ENCODE data around the gene DHRS12.

The DHRS12 gene

DNA sequence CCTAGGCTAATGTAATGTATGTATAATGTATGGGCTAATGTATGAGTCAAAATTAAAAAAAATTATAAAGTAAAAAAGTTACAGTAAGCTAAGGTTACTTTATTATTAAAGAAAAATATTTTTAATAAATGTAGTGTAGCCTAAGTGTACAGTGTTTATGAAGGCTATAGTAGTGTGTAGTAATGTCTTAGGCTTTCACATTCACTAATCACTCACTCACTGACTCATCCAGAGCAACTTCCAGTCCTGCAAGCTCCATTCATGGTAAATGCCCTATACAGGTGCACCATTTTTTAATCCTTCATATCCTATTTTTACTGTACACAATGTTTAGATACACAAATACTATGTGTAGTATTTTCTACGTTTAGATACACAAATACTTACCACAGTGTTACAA is 42.8 kb upstream of the DHRS12 start:
- Histone ChIP-seq H3K9me3 (ENCODE audit: insufficient read depth, low read length, severe bottlenecking) (no peaks in the 10 kb centered on the region), H3K4me2 (ENCODE audit: insufficient read depth, low read length) (no peak overlapping the region), H2AFZ (ENCODE audit: low read depth, low read length) (no peak overlapping the region), H3K4me1 (ENCODE audit: insufficient read depth, low read length) (peaks cover 5% of the 10 kb centered on the region), H3K27me3 (ENCODE audit: insufficient read depth, low read length, poor library complexity) (peaks cover 4% of the 10 kb centered on the region), H4K20me1 (ENCODE audit: insufficient read depth, low read length) (no peaks in the 10 kb centered on the region), H3K79me2 (ENCODE audit: insufficient read depth, low read length) (no peaks in the 10 kb centered on the region), H3K36me3 (ENCODE audit: insufficient read depth, low read length) (no peaks in the 10 kb centered on the region), H3K4me3 (ENCODE audit: low read depth in 1 of 2, low read length in 2 of 2) (no peak overlapping the region), H3K27ac (ENCODE audit: low read length) (no peak overlapping the region), H3K9ac (ENCODE audit: low read depth, low read length) (no peak overlapping the region)
- DNase-seq (no peak), ATAC-seq (ENCODE audit: insufficient read depth, low read depth) (no peak)
- no peak for TF ChIP-seq EZH2 (IDR thresholded peaks at IDR 0.05; ENCODE audit: borderline replicate concordance, low read depth, low read length, severe bottlenecking)
- TF ChIP-seq, protein P1, sequence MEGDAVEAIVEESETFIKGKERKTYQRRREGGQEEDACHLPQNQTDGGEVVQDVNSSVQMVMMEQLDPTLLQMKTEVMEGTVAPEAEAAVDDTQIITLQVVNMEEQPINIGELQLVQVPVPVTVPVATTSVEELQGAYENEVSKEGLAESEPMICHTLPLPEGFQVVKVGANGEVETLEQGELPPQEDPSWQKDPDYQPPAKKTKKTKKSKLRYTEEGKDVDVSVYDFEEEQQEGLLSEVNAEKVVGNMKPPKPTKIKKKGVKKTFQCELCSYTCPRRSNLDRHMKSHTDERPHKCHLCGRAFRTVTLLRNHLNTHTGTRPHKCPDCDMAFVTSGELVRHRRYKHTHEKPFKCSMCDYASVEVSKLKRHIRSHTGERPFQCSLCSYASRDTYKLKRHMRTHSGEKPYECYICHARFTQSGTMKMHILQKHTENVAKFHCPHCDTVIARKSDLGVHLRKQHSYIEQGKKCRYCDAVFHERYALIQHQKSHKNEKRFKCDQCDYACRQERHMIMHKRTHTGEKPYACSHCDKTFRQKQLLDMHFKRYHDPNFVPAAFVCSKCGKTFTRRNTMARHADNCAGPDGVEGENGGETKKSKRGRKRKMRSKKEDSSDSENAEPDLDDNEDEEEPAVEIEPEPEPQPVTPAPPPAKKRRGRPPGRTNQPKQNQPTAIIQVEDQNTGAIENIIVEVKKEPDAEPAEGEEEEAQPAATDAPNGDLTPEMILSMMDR (IDR thresholded peaks at IDR 0.05; ENCODE audit: borderline replicate concordance, extremely low read depth, low read length, poor library complexity, severe bottlenecking): no peak

DNA sequence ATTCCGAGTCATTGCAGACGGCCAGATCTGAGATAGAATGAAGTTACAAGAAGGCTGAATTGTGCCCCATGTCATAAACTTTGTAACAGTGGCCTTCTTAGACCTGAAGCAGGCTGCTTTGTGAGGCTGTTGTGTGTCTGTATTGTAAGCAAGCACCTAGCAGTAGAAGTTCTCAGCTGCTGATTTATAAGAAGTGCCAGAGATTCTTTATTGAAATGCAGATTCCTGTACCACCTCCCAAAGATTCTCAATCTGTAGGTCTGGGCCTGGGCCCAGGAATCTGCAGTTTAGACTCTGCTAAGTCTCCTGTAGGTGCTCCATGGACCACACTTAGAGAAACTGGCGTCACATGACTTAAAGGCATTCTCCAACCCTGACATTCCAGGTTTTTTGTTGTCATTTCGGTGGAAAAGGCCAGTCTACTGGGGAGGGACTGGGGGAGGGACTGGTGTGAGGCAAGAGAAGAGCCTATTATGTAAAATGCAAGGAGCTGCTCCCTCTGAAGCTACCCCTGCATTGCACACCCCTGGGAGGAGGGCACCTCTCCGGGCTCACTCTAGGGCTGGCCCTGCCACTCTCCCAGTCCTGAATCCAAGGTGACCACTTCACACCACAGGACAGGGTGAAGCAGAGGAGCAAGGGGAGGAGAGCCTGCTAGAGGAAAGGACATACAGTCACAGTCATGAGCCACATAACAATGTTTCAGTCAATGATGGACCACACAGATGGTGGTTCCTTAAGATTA is 41.8 kb upstream of the DHRS12 start:
- ATAC-seq (ENCODE audit: insufficient read depth, low read depth) (no peak), DNase-seq (no peak)
- TF ChIP-seq EZH2 (IDR thresholded peaks at IDR 0.05; ENCODE audit: borderline replicate concordance, low read depth, low read length, severe bottlenecking): no peak
- TF ChIP-seq, protein P1 (IDR thresholded peaks at IDR 0.05; ENCODE audit: borderline replicate concordance, extremely low read depth, low read length, poor library complexity, severe bottlenecking): no peak
- H3K9me3 ChIP-seq (ENCODE audit: insufficient read depth, low read length, severe bottlenecking): no peaks in the 10 kb centered on the region
- no peak overlapping the region for H3K27ac ChIP-seq (ENCODE audit: low read length)
- H3K4me3 ChIP-seq (ENCODE audit: low read depth in 1 of 2, low read length in 2 of 2): no peak overlapping the region
- H2AFZ ChIP-seq (ENCODE audit: low read depth, low read length): peak overlapping the region; percentile 80; the same call in 1 of the 2 replicates
- H3K79me2 ChIP-seq (ENCODE audit: insufficient read depth, low read length): no peaks in the 10 kb centered on the region
- H3K4me1 ChIP-seq (ENCODE audit: insufficient read depth, low read length): peaks cover 5% of the 10 kb centered on the region
- H3K9ac ChIP-seq (ENCODE audit: low read depth, low read length): no peak overlapping the region
- no peaks in the 10 kb centered on the region for H3K36me3 ChIP-seq (ENCODE audit: insufficient read depth, low read length)
- H4K20me1 ChIP-seq (ENCODE audit: insufficient read depth, low read length): no peaks in the 10 kb centered on the region
- no peak overlapping the region for H3K4me2 ChIP-seq (ENCODE audit: insufficient read depth, low read length)
- H3K27me3 ChIP-seq (ENCODE audit: insufficient read depth, low read length, poor library complexity): peaks cover 4% of the 10 kb centered on the region

DNA sequence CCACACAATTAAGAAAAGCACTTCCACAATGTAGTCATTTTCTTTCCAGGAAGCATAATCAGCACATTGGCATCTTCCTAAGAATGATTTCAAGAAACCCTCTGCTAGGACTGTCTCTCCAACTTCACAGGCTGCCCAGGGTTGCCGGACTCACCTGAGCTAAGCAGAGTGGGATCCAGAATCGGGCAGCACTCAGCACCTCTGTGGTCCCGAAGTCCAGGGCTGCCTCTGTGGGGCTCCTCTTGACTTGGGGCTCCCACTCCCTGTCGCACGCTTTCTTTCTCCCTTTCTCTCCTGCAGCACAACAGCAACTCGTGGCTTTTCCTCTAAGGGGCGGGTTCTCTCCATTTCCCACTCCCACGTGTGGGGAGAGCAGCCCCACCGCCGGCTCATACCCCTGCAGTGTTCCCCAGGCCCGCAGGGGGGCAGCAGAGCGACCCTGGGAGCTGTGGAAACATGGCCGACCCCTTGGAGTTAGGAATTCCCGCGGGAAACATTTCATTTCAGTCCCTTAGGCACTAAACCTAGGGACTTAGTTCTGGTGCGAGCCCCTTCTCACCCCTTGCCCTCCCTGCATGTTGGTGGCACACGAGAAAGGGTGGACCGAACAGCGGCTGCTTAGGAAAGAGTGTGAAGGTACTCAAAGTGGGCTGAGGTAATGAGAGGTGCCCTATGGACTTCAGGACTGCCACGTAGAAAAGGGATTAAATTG is 41.1 kb upstream of the DHRS12 start, which contains the start of gene TMEM272:
TSS of gene TMEM272 (minus strand) at position 316 of the 712 bp plus-strand sequence. CDS start 6,647 bp downstream, outside the sequence.
- H3K36me3 ChIP-seq (ENCODE audit: insufficient read depth, low read length): no peaks in the 10 kb centered on the region
- H3K4me3 ChIP-seq (ENCODE audit: low read depth in 1 of 2, low read length in 2 of 2): no peak within 1 kb of the TSS
- peaks cover 4% of the 10 kb centered on the region for H3K27me3 ChIP-seq (ENCODE audit: insufficient read depth, low read length, poor library complexity)
- ATAC-seq (ENCODE audit: insufficient read depth, low read depth) (peak; percentile 77), DNase-seq (peak; percentile 53)
- H4K20me1 ChIP-seq (ENCODE audit: insufficient read depth, low read length): no peaks in the 10 kb centered on the region
- peak within 1 kb of the TSS; percentile 24; the same call in 1 of the 2 replicates for H3K4me2 ChIP-seq (ENCODE audit: insufficient read depth, low read length)
- no peak for TF ChIP-seq EZH2 (IDR thresholded peaks at IDR 0.05; ENCODE audit: borderline replicate concordance, low read depth, low read length, severe bottlenecking)
- TF ChIP-seq, protein P1 (IDR thresholded peaks at IDR 0.05; ENCODE audit: borderline replicate concordance, extremely low read depth, low read length, poor library complexity, severe bottlenecking): peak; percentile 77
- peak within 1 kb of the TSS; percentile 80 for H2AFZ ChIP-seq (ENCODE audit: low read depth, low read length)
- H3K9ac ChIP-seq (ENCODE audit: low read depth, low read length): no peak within 1 kb of the TSS
- peaks cover 5% of the 10 kb centered on the region for H3K4me1 ChIP-seq (ENCODE audit: insufficient read depth, low read length)
- H3K79me2 ChIP-seq (ENCODE audit: insufficient read depth, low read length): no peaks in the 10 kb centered on the region
- no peaks in the 10 kb centered on the region for H3K9me3 ChIP-seq (ENCODE audit: insufficient read depth, low read length, severe bottlenecking)
- no peak within 1 kb of the TSS for H3K27ac ChIP-seq (ENCODE audit: low read length)

All from DND-41 (cell line).